DND-41 (cell line): ENCODE measurements around the gene EIF5B.

Experiments used
- ATAC-seq: fragments of 200-7000 bp; cut with Tn5 transposase; 3 replicates; pipeline ENCODE4 v1.9.1; 2021; ENCODE audit warnings: low read depth; ENCODE audit not compliant: insufficient read depth
- DNase-seq: peaks from one replicate; pipeline ENCODE4 v3.0.0-alpha.2; 2020
- H2AFZ ChIP-seq: 2 replicates; pipeline ENCODE4 v1.6.0; 2012; ENCODE audit warnings: low read depth, low read length
- H3K27ac ChIP-seq: 2 replicates; pipeline ENCODE4 v1.5.1; 2012; ENCODE audit warnings: low read length, inconsistent platforms
- H3K27me3 ChIP-seq: fragments of 200-600 bp; sonication (generic); 2 replicates; pipeline ENCODE4 v1.6.0; 2012; ENCODE audit warnings: low read length, mild to moderate bottlenecking, inconsistent platforms; ENCODE audit not compliant: insufficient read depth, poor library complexity
- H3K36me3 ChIP-seq: 2 replicates; pipeline ENCODE4 v1.5.1; 2012; ENCODE audit warnings: low read length, inconsistent platforms; ENCODE audit not compliant: insufficient read depth
- H3K4me1 ChIP-seq: 2 replicates; pipeline ENCODE4 v1.5.1; 2012; ENCODE audit warnings: mild to moderate bottlenecking, low read length; ENCODE audit not compliant: insufficient read depth
- H3K4me2 ChIP-seq: 2 replicates; pipeline ENCODE4 v1.6.0; 2012; ENCODE audit warnings: mild to moderate bottlenecking, moderate library complexity, low read length, inconsistent platforms; ENCODE audit not compliant: insufficient read depth
- H3K4me3 ChIP-seq, 2 experiments: fragments of 200-600 bp in 1 of 2; shearing (Covaris generic) in 1 of 2; 2 replicates each; pipeline ENCODE4 v1.5.1; 2012 to 2016; ENCODE audit warnings: inconsistent platforms in 2 of 2, low read length in 2 of 2, mild to moderate bottlenecking in 2 of 2, low read depth in 1 of 2, moderate library complexity in 1 of 2
- H3K79me2 ChIP-seq: 2 replicates; pipeline ENCODE4 v1.6.0; 2012; ENCODE audit warnings: low read length, inconsistent platforms; ENCODE audit not compliant: insufficient read depth
- H3K9ac ChIP-seq: 2 replicates; pipeline ENCODE4 v1.6.0; 2012; ENCODE audit warnings: low read depth, mild to moderate bottlenecking, inconsistent platforms, low read length, moderate library complexity
- H3K9me3 ChIP-seq: 2 replicates; pipeline ENCODE4 v1.5.1; 2012; ENCODE audit warnings: low read length, moderate library complexity, mild to moderate bottlenecking, inconsistent platforms; ENCODE audit not compliant: insufficient read depth, severe bottlenecking
- H4K20me1 ChIP-seq: 2 replicates; pipeline ENCODE4 v1.6.0; 2012; ENCODE audit warnings: low read length; ENCODE audit not compliant: insufficient read depth
- CTCF ChIP-seq: IDR thresholded peaks from 2 replicates; pipeline ENCODE4 v1.5.1; 2012; ENCODE audit warnings: borderline replicate concordance, low read length, moderate library complexity, mild to moderate bottlenecking; ENCODE audit not compliant: poor library complexity, severe bottlenecking; ENCODE audit errors: extremely low read depth
- EZH2 ChIP-seq: IDR thresholded peaks from 3 replicates; pipeline ENCODE4 v1.6.1; 2012; ENCODE audit warnings: borderline replicate concordance, low read depth, mild to moderate bottlenecking, moderate library complexity, low read length, inconsistent platforms; ENCODE audit not compliant: severe bottlenecking

EIF5B gene

GRCh38 chr2:99399063-99399462 lies 61.9 kb downstream of the EIF5B start:
- Histone ChIP-seq H3K79me2 (no peaks in the 10 kb centered on the region), H3K4me3 (no peak overlapping the region), H3K27ac (no peak overlapping the region), H2AFZ (no peak overlapping the region), H3K9ac (no peak overlapping the region), H4K20me1 (no peaks in the 10 kb centered on the region), H3K4me2 (no peak overlapping the region), H3K9me3 (no peaks in the 10 kb centered on the region), H3K4me1 (no peaks in the 10 kb centered on the region), H3K36me3 (peaks cover 98% of the 10 kb centered on the region), H3K27me3 (no peaks in the 10 kb centered on the region)
- ATAC-seq (no peak), DNase-seq (no peak)
- TF ChIP-seq CTCF: no peak
- TF ChIP-seq EZH2: no peak

GRCh38 chr2:99399795-99400194 lies 62.6 kb downstream of the EIF5B start:
- ATAC-seq (no peak), DNase-seq (no peak)
- Histone ChIP-seq H3K4me2 (no peak overlapping the region), H3K27ac (no peak overlapping the region), H3K79me2 (no peaks in the 10 kb centered on the region), H3K4me3 (no peak overlapping the region), H2AFZ (no peak overlapping the region), H3K9me3 (no peaks in the 10 kb centered on the region), H3K36me3 (peaks cover 98% of the 10 kb centered on the region), H4K20me1 (no peaks in the 10 kb centered on the region), H3K9ac (no peak overlapping the region), H3K27me3 (no peaks in the 10 kb centered on the region), H3K4me1 (no peaks in the 10 kb centered on the region)
- no peak for TF ChIP-seq CTCF
- TF ChIP-seq EZH2: no peak

- no peak for ATAC-seq
- TF ChIP-seq CTCF (no peak), EZH2 (no peak)
- H3K4me3 ChIP-seq: no peak overlapping the region
These were observed 64.7 kb downstream of the EIF5B start for GRCh38 chr2:99401841-99402240.

GRCh38 chr2:99403084-99403483 lies 65.9 kb downstream of the EIF5B start:
- Histone ChIP-seq H3K4me2 (no peak overlapping the region), H3K27me3 (no peaks in the 10 kb centered on the region), H4K20me1 (no peaks in the 10 kb centered on the region; the same call in 1 of the 2 replicates), H3K9ac (no peak overlapping the region), H2AFZ (no peak overlapping the region), H3K9me3 (no peaks in the 10 kb centered on the region), H3K36me3 (peaks cover 94% of the 10 kb centered on the region), H3K79me2 (no peaks in the 10 kb centered on the region), H3K4me1 (no peaks in the 10 kb centered on the region), H3K27ac (no peak overlapping the region), H3K4me3 (no peak overlapping the region)
- TF ChIP-seq CTCF (no peak), EZH2 (no peak)
- no peak for ATAC-seq
- no peak for DNase-seq

More at GRCh38 chr2:99401841-99402240, 64.7 kb downstream of the EIF5B start:
- Histone ChIP-seq H3K27ac (no peak overlapping the region), H3K27me3 (no peaks in the 10 kb centered on the region), H3K4me2 (no peak overlapping the region), H3K9me3 (no peaks in the 10 kb centered on the region), H2AFZ (no peak overlapping the region), H4K20me1 (no peaks in the 10 kb centered on the region; the same call in 1 of the 2 replicates), H3K36me3 (peaks cover 95% of the 10 kb centered on the region), H3K79me2 (no peaks in the 10 kb centered on the region), H3K4me1 (no peaks in the 10 kb centered on the region), H3K9ac (no peak overlapping the region)
- DNase-seq: no peak
